MM.1S (cell line): ENCODE data around the gene OAS3.

ENCODE experiments used
- DNase-seq: peaks from one replicate; pipeline ENCODE4 v3.0.0-alpha.2; 2015
- H2AFZ ChIP-seq: fragments of 300-600 bp; sonication (generic); 2 replicates; pipeline ENCODE4 v1.6.0; 2016; ENCODE audit warnings: antibody characterized with exemption, low read length
- H3F3A ChIP-seq: fragments of 300-600 bp; sonication (generic); 2 replicates; pipeline ENCODE4 v1.6.1; 2016; ENCODE audit warnings: mild to moderate bottlenecking, antibody characterized with exemption, low read length, moderate library complexity, mixed read lengths; ENCODE audit not compliant: insufficient read depth
- H3K27ac ChIP-seq: fragments of 300-600 bp; sonication (generic); 2 replicates; pipeline ENCODE4 v1.5.1; 2016; ENCODE audit warnings: mild to moderate bottlenecking, low read length
- H3K27me3 ChIP-seq: fragments of 300-600 bp; sonication (generic); replicated peaks from 2 replicates; pipeline ENCODE4 v1.6.0; 2016; ENCODE audit warnings: low read length; ENCODE audit not compliant: insufficient read depth
- H3K36me3 ChIP-seq: fragments of 300-600 bp; sonication (generic); replicated peaks from 2 replicates; pipeline ENCODE4 v1.6.1; 2016; ENCODE audit warnings: mild to moderate bottlenecking, low read length, mixed read lengths; ENCODE audit not compliant: insufficient read depth
- H3K4me1 ChIP-seq: fragments of 300-600 bp; sonication (generic); 2 replicates; pipeline ENCODE4 v1.6.1; 2016; ENCODE audit warnings: low read length, mixed read lengths
- H3K4me2 ChIP-seq: fragments of 300-600 bp; sonication (generic); 2 replicates; pipeline ENCODE4 v1.6.0; 2016; ENCODE audit warnings: low read depth, low read length
- H3K4me3 ChIP-seq: fragments of 300-600 bp; sonication (generic); 2 replicates; pipeline ENCODE4 v1.5.1; 2016; ENCODE audit warnings: low read length, mixed read lengths
- H3K79me2 ChIP-seq: fragments of 300-600 bp; sonication (generic); 2 replicates; pipeline ENCODE4 v1.6.1; 2016; ENCODE audit warnings: mixed run types, low read length, mixed read lengths
- H3K9ac ChIP-seq: fragments of 300-600 bp; sonication (generic); 2 replicates; pipeline ENCODE4 v1.6.1; 2016; ENCODE audit warnings: low read length, mixed read lengths
- H3K9me2 ChIP-seq: fragments of 300-600 bp; sonication (generic); replicated peaks from 2 replicates; pipeline ENCODE4 v1.6.1; 2016; ENCODE audit warnings: mild to moderate bottlenecking, low read length, mixed read lengths; ENCODE audit not compliant: insufficient read depth
- H3K9me3 ChIP-seq: fragments of 300-600 bp; sonication (generic); replicated peaks from 2 replicates; pipeline ENCODE4 v1.6.1; 2016; ENCODE audit warnings: mild to moderate bottlenecking, low read length, mixed read lengths; ENCODE audit not compliant: insufficient read depth
- H4K20me1 ChIP-seq: fragments of 300-600 bp; sonication (generic); 2 replicates; pipeline ENCODE4 v1.6.1; 2016; ENCODE audit warnings: mild to moderate bottlenecking, low read length, moderate library complexity, mixed read lengths; ENCODE audit not compliant: insufficient read depth
- CTCF ChIP-seq: fragments of 300-600 bp; sonication (generic); IDR thresholded peaks from 2 replicates; pipeline ENCODE4 v1.5.1; 2016; ENCODE audit warnings: antibody characterized with exemption, low read length, mixed read lengths
- EZH2 ChIP-seq: fragments of 300-600 bp; sonication (generic); optimal IDR thresholded peaks from 2 replicates; pipeline ENCODE3; 2017; ENCODE audit warnings: low read depth, mild to moderate bottlenecking, antibody characterized with exemption, low read length, mixed read lengths
- EZH2phosphoT487 ChIP-seq: fragments of 300-600 bp; sonication (generic); IDR thresholded peaks from 2 replicates; pipeline ENCODE4 v1.6.1; 2018; ENCODE audit warnings: antibody characterized with exemption, low read length

OAS3 gene

GRCh38 chr12:112944024-112944690 is 5.9 kb downstream of the OAS3 start:
- TF ChIP-seq EZH2 (no peak), CTCF (no peak), EZH2phosphoT487 (no peak)
- no peaks in the 10 kb centered on the region for H3K27me3 ChIP-seq
- no peaks in the 10 kb centered on the region for H3K9me3 ChIP-seq
- DNase-seq = no peak
- H3K9me2 ChIP-seq = no peaks in the 10 kb centered on the region
- no peak overlapping the region for H2AFZ ChIP-seq
- no peaks in the 10 kb centered on the region for H3K79me2 ChIP-seq
- no peak overlapping the region for H3K4me3 ChIP-seq
- 0 out of 2 replicates have a peak, but pooled peaks cover 4% of the 10 kb centered on the region for H3K4me1 ChIP-seq
- H4K20me1 ChIP-seq = no peaks in the 10 kb centered on the region
- H3K9ac ChIP-seq = no peak overlapping the region
- no peaks in the 10 kb centered on the region for H3K36me3 ChIP-seq
- H3F3A ChIP-seq = peaks cover 3% of the 10 kb centered on the region; the same call in 1 of the 2 replicates
- H3K27ac ChIP-seq = no peak overlapping the region
- no peak overlapping the region for H3K4me2 ChIP-seq

GRCh38 chr12:112945515-112945914 is 7.2 kb downstream of the OAS3 start:
- no peak for DNase-seq
- no peak overlapping the region for H3K4me2 ChIP-seq
- no peaks in the 10 kb centered on the region for H4K20me1 ChIP-seq
- H3K27ac ChIP-seq = no peak overlapping the region
- no peaks in the 10 kb centered on the region for H3K9me2 ChIP-seq
- H3K9me3 ChIP-seq = no peaks in the 10 kb centered on the region
- no peak for TF ChIP-seq EZH2
- no peak for TF ChIP-seq CTCF
- no peak for TF ChIP-seq EZH2phosphoT487
- no peaks in the 10 kb centered on the region for H3K79me2 ChIP-seq
- no peak overlapping the region for H3K4me3 ChIP-seq
- no peaks in the 10 kb centered on the region for H3F3A ChIP-seq
- H3K27me3 ChIP-seq = no peaks in the 10 kb centered on the region
- H3K36me3 ChIP-seq = no peaks in the 10 kb centered on the region
- H2AFZ ChIP-seq = no peak overlapping the region
- no peak overlapping the region for H3K9ac ChIP-seq
- no peaks in the 10 kb centered on the region for H3K4me1 ChIP-seq

DNA sequence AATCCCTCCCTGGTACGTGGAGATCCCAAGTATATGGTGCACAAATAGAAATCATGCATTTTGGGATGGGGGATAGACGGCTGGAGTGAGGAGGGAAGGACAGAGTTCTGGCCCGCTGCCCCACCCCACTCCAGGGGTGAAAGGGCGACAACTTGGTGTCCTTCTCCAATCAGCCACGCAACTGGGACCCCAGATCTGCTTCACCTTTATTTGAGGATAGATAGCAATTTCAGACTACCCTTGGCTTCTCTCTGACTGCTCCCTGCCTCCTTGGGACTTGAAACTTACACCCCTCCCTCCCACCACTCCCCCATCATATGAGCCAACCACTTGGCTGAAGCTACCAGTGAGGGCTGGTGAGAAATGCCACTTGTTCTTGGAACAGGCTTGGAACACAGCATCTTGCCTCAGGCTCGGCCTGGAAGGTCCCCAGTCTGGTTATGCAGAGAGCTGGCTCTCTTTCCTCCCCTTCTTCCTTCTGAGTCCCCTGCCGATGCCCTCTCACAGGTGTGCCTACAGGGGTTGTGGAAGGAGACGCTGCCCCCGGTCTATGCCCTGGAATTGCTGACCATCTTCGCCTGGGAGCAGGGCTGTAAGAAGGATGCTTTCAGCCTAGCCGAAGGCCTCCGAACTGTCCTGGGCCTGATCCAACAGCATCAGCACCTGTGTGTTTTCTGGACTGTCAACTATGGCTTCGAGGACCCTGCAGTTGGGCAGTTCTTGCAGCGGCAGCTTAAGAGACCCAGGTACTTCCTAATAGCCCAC is 8.1 kb downstream of the OAS3 start:
- Histone ChIP-seq H3K4me2 (no peak overlapping the region), H2AFZ (no peak overlapping the region), H3K27me3 (no peaks in the 10 kb centered on the region), H3F3A (no peaks in the 10 kb centered on the region), H3K9me2 (no peaks in the 10 kb centered on the region), H3K79me2 (no peaks in the 10 kb centered on the region), H3K9me3 (no peaks in the 10 kb centered on the region), H3K4me1 (no peaks in the 10 kb centered on the region), H3K9ac (no peak overlapping the region), H4K20me1 (no peaks in the 10 kb centered on the region), H3K4me3 (no peak overlapping the region), H3K36me3 (no peaks in the 10 kb centered on the region), H3K27ac (no peak overlapping the region)
- TF ChIP-seq EZH2 (no peak), CTCF (no peak), EZH2phosphoT487 (no peak)
- no peak for DNase-seq
